Measurements from ENCODE around the gene VCL.

VCL gene

DNA sequence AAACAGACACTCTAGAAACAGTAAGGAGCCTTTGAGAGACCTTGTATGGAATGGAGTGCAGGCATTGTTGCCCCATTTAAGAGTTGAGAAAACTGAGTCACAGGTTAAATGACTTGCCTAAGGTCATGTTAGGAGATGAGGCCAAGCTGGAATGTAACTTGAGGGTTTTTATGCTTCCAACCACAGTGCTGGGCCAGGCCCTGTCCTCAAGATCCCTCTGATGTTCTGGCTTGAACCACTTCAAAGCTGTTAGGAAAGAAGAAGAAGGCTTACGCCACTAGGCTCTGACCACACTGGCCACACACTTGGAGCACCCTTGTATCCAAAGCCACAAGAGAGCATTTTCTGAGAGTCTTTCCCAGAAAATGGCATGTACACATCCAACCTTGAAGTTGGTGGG, 44.3 kb upstream of the VCL start:
- Histone ChIP-seq H2AK5ac (ENCODE audit: low read length, severe bottlenecking) (no peak overlapping the region), H3K9ac (ENCODE audit: low read length) (no peak overlapping the region), H2BK5ac (ENCODE audit: low read depth, low read length, poor library complexity, severe bottlenecking) (no peak overlapping the region), H3K79me1 (replicated peaks; ENCODE audit: low read length, poor library complexity, severe bottlenecking) (no peaks in the 10 kb centered on the region), H3K4me3 (ENCODE audit: insufficient read depth in 1 of 2, low read depth in 1 of 2, low read length in 2 of 2) (no peak overlapping the region), H2BK15ac (ENCODE audit: low read depth, poor library complexity, severe bottlenecking) (no peak overlapping the region), H2BK12ac (ENCODE audit: low read length in 2 of 2) (peak overlapping the region in 1 of 2 experiments; percentile 43), H4K91ac (ENCODE audit: low read length) (no peak overlapping the region), H3K18ac (ENCODE audit: low read depth in 1 of 2, low read length in 2 of 2) (no peak overlapping the region), H3K23ac (ENCODE audit: low read length in 2 of 2) (no peak overlapping the region), H3K36me3 (ENCODE audit: control insufficient read depth in 1 of 2, insufficient read depth in 2 of 2, low read depth in 1 of 2, low read length in 2 of 2) (no peaks in the 10 kb centered on the region), H3K4me1 (ENCODE audit: control insufficient read depth, insufficient read depth, low read depth, low read length) (peaks cover 11% of the 10 kb centered on the region), H3K9me3 (ENCODE audit: control insufficient read depth, low read length) (no peaks in the 10 kb centered on the region), H3K4me2 (ENCODE audit: low read length, poor library complexity, severe bottlenecking) (no peak overlapping the region), H3K14ac (ENCODE audit: low read length in 2 of 2) (no peak overlapping the region), H3K27ac (ENCODE audit: low read length, poor library complexity, severe bottlenecking) (no peak overlapping the region), H3K4ac (ENCODE audit: low read depth in 1 of 2, low read length in 2 of 2) (no peak overlapping the region), H4K8ac (ENCODE audit: low read length) (no peak overlapping the region), H3K27me3 (ENCODE audit: control insufficient read depth in 1 of 2, insufficient read depth in 1 of 2, low read length in 2 of 2) (no peaks in the 10 kb centered on the region), H2BK120ac (ENCODE audit: low read depth, low read length) (no peak overlapping the region), H2AFZ (ENCODE audit: low read depth, low read length) (no peak overlapping the region)
- no CpG with 5 or more reads among the region's 1 CpG for WGBS
- DNase-seq: peak; percentile 97

DNA sequence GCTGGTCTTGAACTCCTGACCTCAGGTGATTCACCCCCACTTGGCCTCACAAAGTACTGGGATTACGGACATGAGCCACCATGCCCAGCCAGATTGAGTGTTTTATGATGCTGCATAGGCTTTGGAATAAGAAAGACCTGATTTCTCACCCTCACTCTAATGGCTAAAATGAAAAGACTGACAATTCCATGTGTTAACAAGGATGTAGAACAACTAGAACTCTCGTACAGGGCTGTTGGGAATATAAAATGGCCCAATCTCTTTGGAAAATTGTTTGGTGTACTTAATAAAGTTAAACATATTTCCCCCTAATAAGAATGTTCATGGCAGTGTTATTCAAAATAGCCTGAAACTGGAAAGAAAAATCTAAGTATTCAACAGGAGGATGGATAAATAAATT, 43.2 kb upstream of the VCL start:
- DNase-seq: no peak
- H3K9ac ChIP-seq (ENCODE audit: low read length): no peak overlapping the region
- no peak overlapping the region for H4K8ac ChIP-seq (ENCODE audit: low read length)
- H3K18ac ChIP-seq (ENCODE audit: low read depth in 1 of 2, low read length in 2 of 2): no peak overlapping the region
- H3K4ac ChIP-seq (ENCODE audit: low read depth in 1 of 2, low read length in 2 of 2): no peak overlapping the region
- no peak overlapping the region for H3K23ac ChIP-seq (ENCODE audit: low read length in 2 of 2)
- H3K79me1 ChIP-seq (replicated peaks; ENCODE audit: low read length, poor library complexity, severe bottlenecking): no peaks in the 10 kb centered on the region
- H3K9me3 ChIP-seq (ENCODE audit: control insufficient read depth, low read length): no peaks in the 10 kb centered on the region
- H3K27me3 ChIP-seq (ENCODE audit: control insufficient read depth in 1 of 2, insufficient read depth in 1 of 2, low read length in 2 of 2): no peaks in the 10 kb centered on the region
- H3K4me3 ChIP-seq (ENCODE audit: insufficient read depth in 1 of 2, low read depth in 1 of 2, low read length in 2 of 2): no peak overlapping the region
- H2BK120ac ChIP-seq (ENCODE audit: low read depth, low read length): no peak overlapping the region
- H3K14ac ChIP-seq (ENCODE audit: low read length in 2 of 2): no peak overlapping the region
- H2AK5ac ChIP-seq (ENCODE audit: low read length, severe bottlenecking): no peak overlapping the region
- no peak overlapping the region for H2BK12ac ChIP-seq (ENCODE audit: low read length in 2 of 2)
- WGBS: no CpG with 5 or more reads among the region's 2 CpGs
- no peak overlapping the region for H4K91ac ChIP-seq (ENCODE audit: low read length)
- no peak overlapping the region for H2BK15ac ChIP-seq (ENCODE audit: low read depth, poor library complexity, severe bottlenecking)
- H3K4me2 ChIP-seq (ENCODE audit: low read length, poor library complexity, severe bottlenecking): no peak overlapping the region
- no peak overlapping the region for H2BK5ac ChIP-seq (ENCODE audit: low read depth, low read length, poor library complexity, severe bottlenecking)
- H3K4me1 ChIP-seq (ENCODE audit: control insufficient read depth, insufficient read depth, low read depth, low read length): peaks cover 11% of the 10 kb centered on the region
- no peak overlapping the region for H3K27ac ChIP-seq (ENCODE audit: low read length, poor library complexity, severe bottlenecking)
- H2AFZ ChIP-seq (ENCODE audit: low read depth, low read length): no peak overlapping the region
- H3K36me3 ChIP-seq (ENCODE audit: control insufficient read depth in 1 of 2, insufficient read depth in 2 of 2, low read depth in 1 of 2, low read length in 2 of 2): no peaks in the 10 kb centered on the region

DNA sequence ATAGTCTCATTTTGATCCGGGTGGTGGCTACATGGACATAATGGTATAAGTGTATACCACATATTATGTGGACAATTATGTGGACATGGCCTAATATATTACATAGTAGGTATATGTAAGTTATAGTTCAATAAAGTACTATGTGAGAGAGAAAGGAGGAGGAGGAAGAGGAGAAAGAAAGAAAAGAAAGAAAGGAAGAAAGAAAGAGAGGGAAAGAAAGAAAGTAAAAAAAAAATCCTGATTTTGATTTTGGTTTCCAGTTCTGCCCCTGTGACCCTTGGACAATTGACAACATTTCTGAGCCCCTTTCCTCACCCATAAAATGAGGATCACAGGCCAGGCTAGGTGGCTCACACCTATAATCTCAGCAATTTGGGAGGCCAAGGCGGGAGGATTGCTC, 42.2 kb upstream of the VCL start:
- H3K9me3 ChIP-seq (ENCODE audit: control insufficient read depth, low read length): no peaks in the 10 kb centered on the region
- peak overlapping the region; percentile 62 for H2BK15ac ChIP-seq (ENCODE audit: low read depth, poor library complexity, severe bottlenecking)
- no peak overlapping the region for H3K27ac ChIP-seq (ENCODE audit: low read length, poor library complexity, severe bottlenecking)
- H2BK5ac ChIP-seq (ENCODE audit: low read depth, low read length, poor library complexity, severe bottlenecking): no peak overlapping the region
- peak overlapping the region in 1 of 2 experiments; percentile 51 for H2BK12ac ChIP-seq (ENCODE audit: low read length in 2 of 2)
- no peak overlapping the region for H4K91ac ChIP-seq (ENCODE audit: low read length)
- no peak overlapping the region for H3K4ac ChIP-seq (ENCODE audit: low read depth in 1 of 2, low read length in 2 of 2)
- H3K9ac ChIP-seq (ENCODE audit: low read length): no peak overlapping the region
- H2BK120ac ChIP-seq (ENCODE audit: low read depth, low read length): no peak overlapping the region
- H3K14ac ChIP-seq (ENCODE audit: low read length in 2 of 2): no peak overlapping the region
- peak overlapping the region; percentile 79 for H4K8ac ChIP-seq (ENCODE audit: low read length)
- no peak overlapping the region for H3K23ac ChIP-seq (ENCODE audit: low read length in 2 of 2)
- H3K4me1 ChIP-seq (ENCODE audit: control insufficient read depth, insufficient read depth, low read depth, low read length): peaks cover 9% of the 10 kb centered on the region
- H3K4me3 ChIP-seq (ENCODE audit: insufficient read depth in 1 of 2, low read depth in 1 of 2, low read length in 2 of 2): no peak overlapping the region
- no peaks in the 10 kb centered on the region for H3K27me3 ChIP-seq (ENCODE audit: control insufficient read depth in 1 of 2, insufficient read depth in 1 of 2, low read length in 2 of 2)
- H3K36me3 ChIP-seq (ENCODE audit: control insufficient read depth in 1 of 2, insufficient read depth in 2 of 2, low read depth in 1 of 2, low read length in 2 of 2): no peaks in the 10 kb centered on the region
- 100% methylated on average over 2 of the region's 2 CpGs for WGBS
- H2AFZ ChIP-seq (ENCODE audit: low read depth, low read length): no peak overlapping the region
- no peaks in the 10 kb centered on the region for H3K79me1 ChIP-seq (replicated peaks; ENCODE audit: low read length, poor library complexity, severe bottlenecking)
- no peak overlapping the region for H2AK5ac ChIP-seq (ENCODE audit: low read length, severe bottlenecking)
- H3K4me2 ChIP-seq (ENCODE audit: low read length, poor library complexity, severe bottlenecking): no peak overlapping the region
- no peak for DNase-seq
- peak overlapping the region in 1 of 2 experiments; percentile 61 for H3K18ac ChIP-seq (ENCODE audit: low read depth in 1 of 2, low read length in 2 of 2)

DNA sequence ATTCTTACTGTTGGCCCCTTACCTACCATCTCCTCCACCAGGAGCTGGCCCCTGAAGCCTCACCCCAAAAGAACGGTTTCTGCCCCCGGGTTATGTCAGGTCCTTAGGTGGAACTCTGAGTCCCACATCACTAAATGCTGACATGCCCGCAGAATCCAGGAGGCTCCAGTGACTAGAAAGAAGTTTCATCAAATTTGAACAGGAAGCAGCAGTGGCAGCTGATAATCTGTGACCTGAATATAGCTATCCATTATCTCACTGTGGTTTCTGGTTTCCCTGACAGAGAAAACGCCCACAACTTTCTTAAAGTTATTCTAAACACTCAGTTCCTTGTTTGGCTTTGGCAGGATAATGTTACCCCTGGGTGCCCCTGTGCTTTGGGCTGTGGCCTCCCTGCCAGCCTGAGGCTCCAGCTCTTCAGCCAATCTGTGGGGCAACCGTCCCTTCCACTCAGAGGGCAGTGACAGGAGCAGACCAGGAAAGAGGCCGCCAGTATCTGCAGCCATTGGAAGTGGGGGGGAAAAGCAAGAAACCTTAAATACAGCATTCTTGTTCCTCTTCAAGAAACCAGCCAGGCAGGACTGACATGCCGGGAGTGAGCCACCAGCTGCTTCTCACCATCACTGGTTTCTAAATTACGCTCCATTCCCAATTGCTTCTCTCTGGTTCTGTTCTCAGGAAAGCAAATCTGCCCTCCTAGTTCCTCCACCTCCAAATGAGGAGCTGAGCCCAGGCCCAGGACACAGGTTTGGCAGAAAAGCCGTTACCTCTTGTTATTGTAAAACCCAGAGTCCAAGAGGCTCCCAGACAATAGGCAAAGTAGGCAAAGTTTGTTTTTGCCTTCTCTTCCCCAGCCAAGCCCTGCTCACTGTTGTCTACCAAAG, 41.2 kb upstream of the VCL start:
- Histone ChIP-seq H2AFZ (ENCODE audit: low read depth, low read length) (no peak overlapping the region), H3K27ac (ENCODE audit: low read length, poor library complexity, severe bottlenecking) (peak overlapping the region; percentile 65), H3K27me3 (ENCODE audit: control insufficient read depth in 1 of 2, insufficient read depth in 1 of 2, low read length in 2 of 2) (no peaks in the 10 kb centered on the region), H2BK12ac (ENCODE audit: low read length in 2 of 2) (peak overlapping the region in 1 of 2 experiments; percentile 40), H3K14ac (ENCODE audit: low read length in 2 of 2) (no peak overlapping the region), H3K4me3 (ENCODE audit: insufficient read depth in 1 of 2, low read depth in 1 of 2, low read length in 2 of 2) (no peak overlapping the region), H3K4ac (ENCODE audit: low read depth in 1 of 2, low read length in 2 of 2) (peak overlapping the region in 1 of 2 experiments; percentile 22), H2BK120ac (ENCODE audit: low read depth, low read length) (peak overlapping the region; percentile 75), H3K23ac (ENCODE audit: low read length in 2 of 2) (no peak overlapping the region), H3K36me3 (ENCODE audit: control insufficient read depth in 1 of 2, insufficient read depth in 2 of 2, low read depth in 1 of 2, low read length in 2 of 2) (no peaks in the 10 kb centered on the region), H2BK15ac (ENCODE audit: low read depth, poor library complexity, severe bottlenecking) (no peak overlapping the region), H4K8ac (ENCODE audit: low read length) (peak overlapping the region; percentile 19), H2BK5ac (ENCODE audit: low read depth, low read length, poor library complexity, severe bottlenecking) (no peak overlapping the region), H3K9me3 (ENCODE audit: control insufficient read depth, low read length) (no peaks in the 10 kb centered on the region), H2AK5ac (ENCODE audit: low read length, severe bottlenecking) (peak overlapping the region; percentile 7), H4K91ac (ENCODE audit: low read length) (peak overlapping the region; percentile 76), H3K4me2 (ENCODE audit: low read length, poor library complexity, severe bottlenecking) (peak overlapping the region; percentile 17), H3K9ac (ENCODE audit: low read length) (no peak overlapping the region), H3K4me1 (ENCODE audit: control insufficient read depth, insufficient read depth, low read depth, low read length) (peaks cover 9% of the 10 kb centered on the region), H3K18ac (ENCODE audit: low read depth in 1 of 2, low read length in 2 of 2) (peak overlapping the region; percentile 49 to 88), H3K79me1 (replicated peaks; ENCODE audit: low read length, poor library complexity, severe bottlenecking) (no peaks in the 10 kb centered on the region)
- DNase-seq: peak; percentile 61
- WGBS: 36% methylated on average over 8 of the region's 9 CpGs

Data from mesenchymal stem cell (in vitro differentiated cells and primary cell).